Measurements from ENCODE around the gene PAFAH1B2. TPM values are rescaled to one million over a fixed set of nuclear protein-coding genes. Genes with fewer than 3 reads are reported as not detected.

Gene PAFAH1B2
- total RNA-seq, 1 experiment from 2014 or later: 154 TPM

DNA sequence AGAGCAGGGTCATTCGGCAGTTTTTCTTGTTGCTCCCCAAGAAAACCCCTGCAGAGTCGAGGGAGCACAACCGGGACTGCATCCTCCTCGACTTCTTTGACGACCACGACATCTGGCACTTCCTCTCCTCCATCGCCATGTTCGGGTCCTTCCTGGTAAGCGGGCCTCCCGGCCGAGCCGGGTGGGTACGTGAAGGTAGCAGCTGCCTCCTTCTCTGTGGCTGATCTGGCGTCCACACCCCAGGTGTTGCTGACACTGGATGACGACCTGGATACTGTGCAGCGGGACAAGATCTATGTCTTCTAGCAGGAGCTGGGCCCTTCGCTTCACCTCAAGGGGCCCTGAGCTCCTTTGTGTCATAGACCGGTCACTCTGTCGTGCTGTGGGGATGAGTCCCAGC lies 51.7 kb downstream of the PAFAH1B2 start:
- Histone ChIP-seq H3K27me3 (ENCODE audit: insufficient read depth, low read length) (no peaks in the 10 kb centered on the region), H3K9me3 (ENCODE audit: control insufficient read depth in 1 of 2, insufficient read depth in 1 of 2, low read depth in 1 of 2, low read length in 2 of 2) (no peaks in the 10 kb centered on the region), H3K4me1 (ENCODE audit: control insufficient read depth in 1 of 2, insufficient read depth in 2 of 2, low read length in 2 of 2) (peaks cover 13 to 26% of the 10 kb centered on the region in 2 experiments), H2AFZ (ENCODE audit: low read depth, low read length, poor library complexity, severe bottlenecking) (no peak overlapping the region), H3K4me2 (ENCODE audit: low read length) (no peak overlapping the region), H3K79me2 (ENCODE audit: insufficient read depth, low read length) (no peaks in the 10 kb centered on the region), H4K20me1 (ENCODE audit: insufficient read depth) (no peaks in the 10 kb centered on the region), H3K27ac (ENCODE audit: low read depth, low read length) (no peak overlapping the region), H3K9me2 (ENCODE audit: insufficient read depth) (no peaks in the 10 kb centered on the region), H3K36me3 (ENCODE audit: control insufficient read depth in 1 of 2, insufficient read depth in 2 of 2, low read length in 2 of 2) (no peaks in the 10 kb centered on the region), H3K4me3 (replicated peaks in 1 of 2; ENCODE audit: low read depth in 1 of 2, low read length in 2 of 2) (no peak overlapping the region), H3K9ac (ENCODE audit: low read length) (no peak overlapping the region)
- RAD21 ChIA-PET (ENCODE audit: low non-redundant PET in 1 of 2, low total read pairs in 2 of 2, uncharacterized antibody in 2 of 2, unreplicated experiment in 2 of 2): no interaction called here
- BruUV-seq (replicated peaks): no TSS peak
- ATAC-seq (no peak), DNase-seq (ENCODE audit: low read depth, low spot score) (no peak)
- POLR2A ChIA-PET: no interaction called here
- TF ChIP-seq SIN3A (IDR thresholded peaks at IDR 0.05; ENCODE audit: low read depth) (no peak), ZNF274 (IDR thresholded peaks at IDR 0.05; ENCODE audit: low read depth, low read length) (no peak), SRF (IDR thresholded peaks at IDR 0.05; ENCODE audit: low read depth) (no peak), CEBPB (IDR thresholded peaks at IDR 0.05; ENCODE audit: low read depth) (no peak), ELF1 (IDR thresholded peaks at IDR 0.05; ENCODE audit: borderline replicate concordance, low read depth) (no peak), CTCF (IDR thresholded peaks at IDR 0.05 in 2 of 3, conservative IDR thresholded peaks at IDR 0.05 in 1 of 3; ENCODE audit: borderline replicate concordance in 1 of 3, insufficient read depth in 1 of 3, low read depth in 2 of 3, low read length in 2 of 3) (no peak), CBX3 (IDR thresholded peaks at IDR 0.05; ENCODE audit: low read depth) (no peak)
- intact Hi-C loops (cut with micrococcal nuclease): no loop called here
- CTCF ChIA-PET: no interaction called here

GRCh38 chr11:117197006-117197405 lies 52.9 kb downstream of the PAFAH1B2 start:
- peaks cover 13 to 26% of the 10 kb centered on the region in 2 experiments for H3K4me1 ChIP-seq (ENCODE audit: control insufficient read depth in 1 of 2, insufficient read depth in 2 of 2, low read length in 2 of 2)
- no peaks in the 10 kb centered on the region for H3K9me3 ChIP-seq (ENCODE audit: control insufficient read depth in 1 of 2, insufficient read depth in 1 of 2, low read depth in 1 of 2, low read length in 2 of 2)
- no peaks in the 10 kb centered on the region for H3K9me2 ChIP-seq (ENCODE audit: insufficient read depth)
- no TSS peak for BruUV-seq (replicated peaks)
- ChIA-PET POLR2A (no interaction called here), CTCF (interaction anchor here (0.7 to 1.0 kb wide), 2 partner anchors 16 to 25 kb away, joined by 3 to 4 read pairs; no protein-coding TSS in a partner anchor), RAD21 (ENCODE audit: low non-redundant PET in 1 of 2, low total read pairs in 2 of 2, uncharacterized antibody in 2 of 2, unreplicated experiment in 2 of 2) (interaction anchor here in 1 of 2 experiments (0.5 kb wide), 1 partner anchor 91 kb away, joined by 4 read pairs; no protein-coding TSS in a partner anchor)
- H3K27me3 ChIP-seq (ENCODE audit: insufficient read depth, low read length): no peaks in the 10 kb centered on the region
- no peaks in the 10 kb centered on the region for H3K79me2 ChIP-seq (ENCODE audit: insufficient read depth, low read length)
- intact Hi-C loops (cut with micrococcal nuclease): no loop called here
- no peak overlapping the region for H2AFZ ChIP-seq (ENCODE audit: low read depth, low read length, poor library complexity, severe bottlenecking)
- no peak for TF ChIP-seq ZBTB33 (IDR thresholded peaks at IDR 0.05; ENCODE audit: extremely low read depth, insufficient replicate concordance, low read length)
- H3K36me3 ChIP-seq (ENCODE audit: control insufficient read depth in 1 of 2, insufficient read depth in 2 of 2, low read length in 2 of 2): no peaks in the 10 kb centered on the region
- no peak overlapping the region for H3K4me3 ChIP-seq (replicated peaks in 1 of 2; ENCODE audit: low read depth in 1 of 2, low read length in 2 of 2)
- no peak overlapping the region for H3K4me2 ChIP-seq (ENCODE audit: low read length)
- H3K9ac ChIP-seq (ENCODE audit: low read length): no peak overlapping the region
- ATAC-seq (no peak), DNase-seq (ENCODE audit: low read depth, low spot score) (no peak)
- H3K27ac ChIP-seq (ENCODE audit: low read depth, low read length): no peak overlapping the region
- H4K20me1 ChIP-seq (ENCODE audit: insufficient read depth): no peaks in the 10 kb centered on the region

All from HCT116 (cell line).